HCT116 (cell line): ENCODE data around the gene ACP2. TPM values are rescaled to one million over a fixed set of nuclear protein-coding genes. Genes with fewer than 3 reads are reported as not detected.
A peak's percentile ranks its signal among the peaks of the same experiment; 100 is the strongest.

Source experiments
- ATAC-seq: fragments of 200-7000 bp; cut with Tn5 transposase; 2 replicates; pipeline ENCODE4 v1.9.1; 2020; ENCODE audit warnings: mild to moderate bottlenecking, moderate library complexity
- Bru-seq: library from RNA; stranded (reverse); fragments of 400-500 nt; gene quantifications from one replicate; lab custom pipeline; 2021; lab: Mats Ljungman, UMichigan
- BruChase-seq, 2 experiments: library from RNA; stranded (reverse); fragments of 400-500 nt; gene quantifications; one replicate each; lab custom pipeline; 2021; lab: Mats Ljungman, UMichigan
- BruUV-seq: library from RNA; stranded (reverse); fragments of 400-500 nt; replicated peaks from 2 replicates; lab custom pipeline; 2021; lab: Mats Ljungman, UMichigan
- CTCF ChIA-PET: fragments of 300-600 bp; sonication (Branson Sonifier 250); formaldehyde crosslinking; loops from one replicate; lab custom pipeline; 2021; ENCODE audit warnings: antibody characterized with exemption; lab: Charles Lee
- POLR2A ChIA-PET: fragments of 300-600, 350-600 bp; sonication (Branson Sonifier 250); formaldehyde crosslinking; loops from one replicate; lab custom pipeline; 2021; ENCODE audit warnings: antibody characterized with exemption; lab: Charles Lee
- RAD21 ChIA-PET, 2 experiments: fragments of 300-600 bp; sonication (Branson Sonifier 250); formaldehyde crosslinking; loops; one replicate each; lab custom pipeline; 2023; ENCODE audit warnings: low total read pairs in 2 of 2; ENCODE audit not compliant: uncharacterized antibody in 2 of 2, unreplicated experiment in 2 of 2, low non-redundant PET in 1 of 2; lab: Charles Lee
- DNase-seq: peaks from one replicate; pipeline ENCODE4 v3.0.0-alpha.2; 2010; ENCODE audit warnings: low read depth, low spot score
- H2AFZ ChIP-seq: fragments of 200-600 bp; shearing (Covaris generic), sonication (generic); 2 replicates; pipeline ENCODE4 v1.6.1; 2017; ENCODE audit warnings: low read depth, mixed run types, mixed read lengths, antibody characterized with exemption, low read length; ENCODE audit not compliant: poor library complexity, severe bottlenecking
- H3K27ac ChIP-seq: 2 replicates; pipeline ENCODE4 v1.5.1; 2012; ENCODE audit warnings: low read depth, low read length
- H3K27me3 ChIP-seq: fragments of 200-600 bp; sonication (generic); 2 replicates; pipeline ENCODE4 v1.6.1; 2016; ENCODE audit warnings: mixed run types, low read length, mixed read lengths; ENCODE audit not compliant: insufficient read depth
- H3K36me3 ChIP-seq, 2 experiments: fragments of 200-500 bp in 1 of 2; fragments of 200-600 bp in 1 of 2; sonication (Bioruptor generic) in 1 of 2; sonication (generic) in 1 of 2; 2 replicates each; pipeline versions ENCODE4 v1.5.1 to v1.6.1; 2014 to 2016; ENCODE audit warnings: low read length in 2 of 2, inconsistent platforms in 1 of 2, mixed read lengths in 1 of 2, mixed run types in 1 of 2; ENCODE audit not compliant: insufficient read depth in 2 of 2, control insufficient read depth in 1 of 2
- H3K4me1 ChIP-seq, 2 experiments: fragments of 200-600 bp in 1 of 2; sonication (generic) in 1 of 2; 2 replicates each; pipeline versions ENCODE4 v1.5.1 to v1.6.1; 2012 to 2017; ENCODE audit warnings: low read length in 2 of 2, inconsistent platforms in 1 of 2, mild to moderate bottlenecking in 1 of 2, mixed read lengths in 1 of 2, mixed run types in 1 of 2, moderate library complexity in 1 of 2; ENCODE audit not compliant: insufficient read depth in 2 of 2, control insufficient read depth in 1 of 2
- H3K4me2 ChIP-seq: fragments of 200-600 bp; sonication (generic); 2 replicates; pipeline ENCODE4 v1.6.1; 2017; ENCODE audit warnings: mixed run types, low read length, mixed read lengths
- H3K4me3 ChIP-seq, 2 experiments: fragments of 200-600 bp in 1 of 2; sonication (generic) in 1 of 2; replicated peaks in 1 of 2; 2 replicates each; pipeline ENCODE4 v1.5.1; 2011 to 2016; ENCODE audit warnings: low read length in 2 of 2, control low read depth in 1 of 2, low read depth in 1 of 2, mild to moderate bottlenecking in 1 of 2, mixed read lengths in 1 of 2, mixed run types in 1 of 2
- H3K79me2 ChIP-seq: fragments of 200-600 bp; sonication (generic); 2 replicates; pipeline ENCODE4 v1.6.1; 2017; ENCODE audit warnings: mild to moderate bottlenecking, mixed run types, low read length, moderate library complexity, mixed read lengths; ENCODE audit not compliant: insufficient read depth
- H3K9ac ChIP-seq: fragments of 200-600 bp; sonication (generic); 2 replicates; pipeline ENCODE4 v1.6.1; 2016; ENCODE audit warnings: low read length, mixed read lengths
- H3K9me2 ChIP-seq: fragments of 200-600 bp; sonication (generic), shearing (Covaris generic); 2 replicates; pipeline ENCODE4 v1.6.1; 2017; ENCODE audit warnings: mixed run types, mild to moderate bottlenecking, moderate library complexity; ENCODE audit not compliant: insufficient read depth
- H3K9me3 ChIP-seq, 2 experiments: fragments of 200-500 bp in 1 of 2; fragments of 200-600 bp in 1 of 2; sonication (Bioruptor generic) in 1 of 2; sonication (generic) in 1 of 2; 2 replicates each; pipeline ENCODE4 v1.6.1; 2014 to 2017; ENCODE audit warnings: low read length in 2 of 2, mixed read lengths in 2 of 2, inconsistent platforms in 1 of 2, low read depth in 1 of 2, mild to moderate bottlenecking in 1 of 2, mixed run types in 1 of 2, moderate library complexity in 1 of 2; ENCODE audit not compliant: control insufficient read depth in 1 of 2, insufficient read depth in 1 of 2
- H4K20me1 ChIP-seq: fragments of 200-600 bp; sonication (generic), shearing (Covaris generic); 2 replicates; pipeline ENCODE4 v1.6.1; 2017; ENCODE audit warnings: mixed run types, mild to moderate bottlenecking, moderate library complexity; ENCODE audit not compliant: insufficient read depth
- ATF3 ChIP-seq: IDR thresholded peaks from 2 replicates; pipeline ENCODE4 v1.6.1; 2012
- CBX3 ChIP-seq: IDR thresholded peaks from 2 replicates; pipeline ENCODE4 v1.6.1; 2012; ENCODE audit warnings: low read depth
- CEBPB ChIP-seq: IDR thresholded peaks from 2 replicates; pipeline ENCODE4 v1.6.1; 2012; ENCODE audit warnings: low read depth
- CTCF ChIP-seq, 3 experiments: fragments of 200-600 bp in 1 of 3; sonication (generic) in 1 of 3; IDR thresholded peaks in 2 of 3; conservative IDR thresholded peaks in 1 of 3; 2 replicates each; pipeline ENCODE4 v1.5.1; 2012 to 2017; ENCODE audit warnings: low read depth in 2 of 3, low read length in 2 of 3, antibody characterized with exemption in 1 of 3, borderline replicate concordance in 1 of 3, control low read depth in 1 of 3, mild to moderate bottlenecking in 1 of 3, mixed read lengths in 1 of 3, mixed run types in 1 of 3, moderate library complexity in 1 of 3; ENCODE audit not compliant: insufficient read depth in 1 of 3
- EGR1 ChIP-seq: IDR thresholded peaks from 2 replicates; pipeline ENCODE4 v1.6.1; 2012; ENCODE audit warnings: low read depth
- EZH2 ChIP-seq: fragments of 200-600 bp; sonication (generic); IDR thresholded peaks from 2 replicates; pipeline ENCODE4 v1.6.1; 2017; ENCODE audit warnings: antibody characterized with exemption, mixed run types
- EZH2phosphoT487 ChIP-seq: fragments of 200-600 bp; IDR thresholded peaks from 2 replicates; pipeline ENCODE4 v1.6.1; 2018; ENCODE audit warnings: antibody characterized with exemption, borderline replicate concordance
- FOSL1 ChIP-seq: IDR thresholded peaks from 2 replicates; pipeline ENCODE4 v1.6.1; 2012; ENCODE audit warnings: low read depth
- JUND ChIP-seq: IDR thresholded peaks from 2 replicates; pipeline ENCODE4 v1.6.1; 2012
- MAX ChIP-seq: IDR thresholded peaks from 2 replicates; pipeline ENCODE4 v1.6.1; 2012
- POLR2A ChIP-seq: IDR thresholded peaks from 2 replicates; pipeline ENCODE4 v1.7.0; 2011; ENCODE audit warnings: borderline replicate concordance; ENCODE audit not compliant: insufficient read depth, insufficient read length; ENCODE audit errors: extremely low read depth
- POLR2AphosphoS5 ChIP-seq: IDR thresholded peaks from 2 replicates; pipeline ENCODE4 v1.6.1; 2011; ENCODE audit warnings: mild to moderate bottlenecking, low read depth, low read length, moderate library complexity
- RAD21 ChIP-seq: IDR thresholded peaks from 2 replicates; pipeline ENCODE4 v1.6.1; 2012; ENCODE audit warnings: low read depth, mild to moderate bottlenecking
- REST ChIP-seq: IDR thresholded peaks from 2 replicates; pipeline ENCODE4 v1.6.1; 2012; ENCODE audit warnings: low read depth
- SIN3A ChIP-seq: IDR thresholded peaks from 2 replicates; pipeline ENCODE4 v1.6.1; 2012; ENCODE audit warnings: low read depth
- SP1 ChIP-seq: IDR thresholded peaks from 2 replicates; pipeline ENCODE4 v1.6.1; 2012; ENCODE audit warnings: low read depth
- SRF ChIP-seq: IDR thresholded peaks from 2 replicates; pipeline ENCODE4 v1.6.1; 2012; ENCODE audit warnings: low read depth
- TCF7L2 ChIP-seq: IDR thresholded peaks from 2 replicates; pipeline ENCODE4 v1.7.0; 2011; ENCODE audit warnings: borderline replicate concordance, inconsistent platforms; ENCODE audit not compliant: insufficient read depth, insufficient read length; ENCODE audit errors: extremely low read depth
- YY1 ChIP-seq: IDR thresholded peaks from 2 replicates; pipeline ENCODE4 v1.6.1; 2011; ENCODE audit warnings: low read length, low read depth, moderate library complexity, mild to moderate bottlenecking; ENCODE audit not compliant: insufficient replicate concordance; ENCODE audit errors: extremely low read depth
- intact Hi-C: fragments of 100-400 bp; cut with micrococcal nuclease; formaldehyde crosslinking; loops from 2 replicates; pipeline ENCODE4 v1.10.0; 2022
- long read RNA-seq: library from polyadenylated mRNA; unstranded; transcript quantifications from one replicate; pipeline ENCODE4 v2.0.0, GENCODE V29; 2021; ENCODE audit not compliant: unreplicated experiment
- polyA plus RNA-seq: library from polyadenylated mRNA; unstranded; fragments of >200 nt; gene quantifications from 2 replicates; pipeline ENCODE4 v1.2.1, GENCODE V29; 2012; ENCODE audit warnings: missing spikeins
- total RNA-seq: library from RNA; stranded (reverse); gene quantifications from one replicate; pipeline ENCODE4 v1.2.1, GENCODE V29; 2021; ENCODE audit not compliant: unreplicated experiment

The ACP2 gene
- total RNA-seq (21.5 TPM), Bru-seq, nascent RNA (percentile 64 among the genes with signal in this experiment), BruChase-seq, experiment 1, labeled RNA remaining after a 6-hour chase (percentile 77 among the genes with signal in this experiment), BruChase-seq, experiment 2, labeled RNA remaining after a 2-hour chase (percentile 63 among the genes with signal in this experiment)
- polyA plus RNA-seq: 18.0 and 19.6 TPM in 2 replicates
- long read RNA-seq, transcript ACP2-201 (11 exons, 2,203 nt): major isoform, 6 of 9 reads
- long read RNA-seq, partial matches to known transcripts: 1 of 9 reads
- long read RNA-seq, other reads (novel, unspliced or antisense): 2 of 9 reads

GRCh38 chr11:47248664-47249377, at the start of gene ACP2:
ACP2 (minus strand) TSS chr11:47248814; CDS start chr11:47248789, 25 bp downstream.
- peak; percentile 79 for DNase-seq
- ChIA-PET RAD21 (interaction anchor here (0.7 to 1.9 kb wide), 3 partner anchors 15 to 206 kb away, joined by 3 to 7 read pairs (median 4); no protein-coding TSS in a partner anchor), CTCF (interaction anchor here (0.6 to 2.2 kb wide), 8 partner anchors 9 to 205 kb away, joined by 3 to 9 read pairs (median 4); partner anchors contain the start of genes DDB2 and NR1H3), POLR2A (interaction anchor here (0.8 to 2.2 kb wide), 12 partner anchors 10 to 106 kb away, joined by 3 to 16 read pairs (median 4); partner anchors contain the start of gene DDB2)
- TSS peak; percentile 87 for BruUV-seq
- no peak within 1 kb of the TSS for H2AFZ ChIP-seq
- peak within 1 kb of the TSS; percentile 89 for H3K9ac ChIP-seq
- peak within 1 kb of the TSS; percentile 73 for H3K27ac ChIP-seq
- peaks cover 7 to 16% of the 10 kb centered on the region in 2 experiments; a peak in 2 of 4 replicates for H3K4me1 ChIP-seq
- no peaks in the 10 kb centered on the region for H3K27me3 ChIP-seq
- intact Hi-C loops: loop anchor here (2.0 kb wide), 1 partner anchor 72 kb away; the partner anchor contains the start of gene ARFGAP2
- H3K36me3 ChIP-seq: peaks cover 4 to 12% of the 10 kb centered on the region in 2 experiments; a peak in 1 of 4 replicates
- ATAC-seq: peak; percentile 91
- peaks cover 33% of the 10 kb centered on the region for H3K79me2 ChIP-seq
- peak within 1 kb of the TSS; percentile 90 for H3K4me2 ChIP-seq
- TF ChIP-seq EZH2phosphoT487 (no peak), FOSL1 (no peak), CBX3 (peak; percentile 88), RAD21 (peak; percentile 41), EZH2 (no peak), MAX (peak; percentile 74), ATF3 (no peak), YY1 (peak; percentile 99), CEBPB (no peak), REST (no peak), EGR1 (peak; percentile 74), TCF7L2 (peak; percentile 41), SIN3A (peak; percentile 93), POLR2AphosphoS5 (peak; percentile 97), CTCF (IDR thresholded peaks at IDR 0.05 in 2 of 3, conservative IDR thresholded peaks at IDR 0.05 in 1 of 3; ENCODE audit: borderline replicate concordance in 1 of 3, insufficient read depth in 1 of 3, low read depth in 2 of 3, low read length in 2 of 3) (0 out of 6 replicates have a peak, but pooled peaks of 2 of the 3 experiments have one; percentile 16 to 28), JUND (no peak), SP1 (peak; percentile 66), SRF (peak; percentile 46; the same call in 1 of the 2 replicates), POLR2A (peak; percentile 95)
- no peaks in the 10 kb centered on the region for H4K20me1 ChIP-seq
- H3K4me3 ChIP-seq: peak within 1 kb of the TSS; percentile 71 to 96
- H3K9me3 ChIP-seq: no peaks in the 10 kb centered on the region
- no peaks in the 10 kb centered on the region for H3K9me2 ChIP-seq
